Neural progenitor cell (in vitro differentiated cells): ENCODE measurements around the gene FAM78A. TPM values are rescaled to one million over a fixed set of nuclear protein-coding genes. Genes with fewer than 3 reads are reported as not detected.

Source experiments
- DNase-seq: peaks from one replicate; pipeline ENCODE4 v3.0.0-alpha.2; 2016; ENCODE audit warnings: low spot score
- H2AFZ ChIP-seq: fragments of 200-600 bp; sonication (generic); replicated peaks from 2 replicates; pipeline ENCODE4 v1.6.1; 2016; ENCODE audit warnings: antibody characterized with exemption
- H3F3A ChIP-seq: fragments of 200-600 bp; sonication (generic); 2 replicates; pipeline ENCODE4 v1.6.1; 2016; ENCODE audit warnings: antibody characterized with exemption, low read depth
- H3K27ac ChIP-seq: fragments of 200-600 bp; sonication (generic); 2 replicates; pipeline ENCODE4 v1.5.1; 2016; ENCODE audit warnings: mild to moderate bottlenecking
- H3K27me3 ChIP-seq: fragments of 200-600 bp; sonication (generic); 2 replicates; pipeline ENCODE4 v1.6.1; 2016; ENCODE audit warnings: mild to moderate bottlenecking, moderate library complexity
- H3K36me3 ChIP-seq: fragments of 200-600 bp; sonication (generic); 2 replicates; pipeline ENCODE4 v1.5.1; 2016
- H3K4me1 ChIP-seq: fragments of 200-600 bp; sonication (generic); 2 replicates; pipeline ENCODE4 v1.6.1; 2016; ENCODE audit warnings: mixed run types
- H3K4me2 ChIP-seq: fragments of 200-600 bp; sonication (generic); 2 replicates; pipeline ENCODE4 v1.6.1; 2016
- H3K4me3 ChIP-seq: fragments of 200-600 bp; sonication (generic); 2 replicates; pipeline ENCODE4 v1.5.1; 2016
- H3K79me2 ChIP-seq: fragments of 200-600 bp; sonication (generic); 2 replicates; pipeline ENCODE4 v1.6.1; 2016; ENCODE audit warnings: low read depth
- H3K9ac ChIP-seq: fragments of 200-600 bp; sonication (generic); 2 replicates; pipeline ENCODE4 v1.6.1; 2016
- H3K9me3 ChIP-seq: fragments of 200-600 bp; sonication (generic); 2 replicates; pipeline ENCODE4 v1.5.1; 2016; ENCODE audit warnings: low read depth
- H4K20me1 ChIP-seq: fragments of 200-600 bp; sonication (generic); 2 replicates; pipeline ENCODE4 v1.6.1; 2016; ENCODE audit warnings: low read depth
- H3K27ac Mint-ChIP-seq: 3 replicates; pipeline ENCODE4 v1.8.0; 2021; ENCODE audit warnings: mixed read lengths
- H3K27me3 Mint-ChIP-seq: 2 replicates; pipeline ENCODE4 v1.8.0; 2022; ENCODE audit warnings: low read depth, mild to moderate bottlenecking, inconsistent platforms, moderate library complexity, mixed read lengths; ENCODE audit not compliant: insufficient read depth
- H3K36me3 Mint-ChIP-seq: 3 replicates; pipeline ENCODE4 v1.8.0; 2021; ENCODE audit warnings: mixed read lengths
- H3K4me1 Mint-ChIP-seq: 3 replicates; pipeline ENCODE4 v1.8.0; 2021; ENCODE audit warnings: mixed read lengths
- H3K4me3 Mint-ChIP-seq: 3 replicates; pipeline ENCODE4 v1.8.0; 2021; ENCODE audit warnings: mild to moderate bottlenecking, moderate library complexity, mixed read lengths
- H3K9me3 Mint-ChIP-seq: 3 replicates; pipeline ENCODE4 v1.8.0; 2020; ENCODE audit warnings: mixed read lengths
- CTCF ChIP-seq: fragments of 200-600 bp; sonication (generic); IDR thresholded peaks from 2 replicates; pipeline ENCODE4 v1.5.1; 2017; ENCODE audit warnings: antibody characterized with exemption, mild to moderate bottlenecking
- EZH2 ChIP-seq: fragments of 200-600 bp; sonication (generic); IDR thresholded peaks from 2 replicates; pipeline ENCODE4 v1.6.1; 2017; ENCODE audit warnings: antibody characterized with exemption, mild to moderate bottlenecking, moderate library complexity
- EZH2phosphoT487 ChIP-seq: fragments of 200-600 bp; sonication (generic); IDR thresholded peaks from 2 replicates; pipeline ENCODE4 v1.6.1; 2017; ENCODE audit warnings: antibody characterized with exemption
- total RNA-seq: library from RNA; depleted of rRNA; stranded (reverse); fragments of >200 nt; gene quantifications from 2 replicates; pipeline ENCODE4 v1.2.3, GENCODE V29; 2015; ENCODE audit warnings: low replicate concordance

Gene FAM78A
- total RNA-seq, 1 donor from 2014 or later: 0.32 TPM

GRCh38 chr9:131259432-131259898 is 16.8 kb downstream of the FAM78A start:
- Histone ChIP-seq H3K9me3 (no peaks in the 10 kb centered on the region), H3K9ac (no peak overlapping the region), H3K27me3 (no peaks in the 10 kb centered on the region), H3K4me2 (no peak overlapping the region), H3K36me3 (no peaks in the 10 kb centered on the region), H3K27ac (no peak overlapping the region), H4K20me1 (no peaks in the 10 kb centered on the region), H3K4me1 (peaks cover 14% of the 10 kb centered on the region), H3F3A (no peaks in the 10 kb centered on the region), H3K4me3 (no peak overlapping the region), H2AFZ (no peak overlapping the region), H3K79me2 (no peaks in the 10 kb centered on the region)
- TF ChIP-seq EZH2: no peak
- TF ChIP-seq EZH2phosphoT487: no peak
- no peak for TF ChIP-seq CTCF
- Mint-ChIP-seq H3K27ac (peak overlapping the region; percentile 17), H3K4me1 (peaks cover 19% of the 10 kb centered on the region), H3K4me3 (no peak overlapping the region), H3K36me3 (no peaks in the 10 kb centered on the region), H3K27me3 (peaks cover 5% of the 10 kb centered on the region), H3K9me3 (no peaks in the 10 kb centered on the region)
- DNase-seq: no peak

- Histone ChIP-seq H3K4me1 (peaks cover 17% of the 10 kb centered on the region), H3K4me3 (no peak overlapping the region), H3F3A (peaks cover 6% of the 10 kb centered on the region), H3K4me2 (no peak overlapping the region), H3K9ac (no peak overlapping the region), H3K36me3 (no peaks in the 10 kb centered on the region), H4K20me1 (no peaks in the 10 kb centered on the region), H3K27me3 (no peaks in the 10 kb centered on the region), H3K27ac (no peak overlapping the region), H2AFZ (no peak overlapping the region), H3K79me2 (no peaks in the 10 kb centered on the region), H3K9me3 (no peaks in the 10 kb centered on the region)
- Mint-ChIP-seq H3K36me3 (no peaks in the 10 kb centered on the region), H3K9me3 (no peaks in the 10 kb centered on the region), H3K4me3 (no peak overlapping the region), H3K27me3 (peaks cover 5% of the 10 kb centered on the region), H3K27ac (no peak overlapping the region), H3K4me1 (peaks cover 25% of the 10 kb centered on the region)
- no peak for TF ChIP-seq CTCF
- no peak for TF ChIP-seq EZH2phosphoT487
- TF ChIP-seq EZH2: no peak
- DNase-seq: no peak
Observed at GRCh38 chr9:131258698-131259431, 17.4 kb downstream of the FAM78A start.

GRCh38 chr9:131258186-131258585 is 18.1 kb downstream of the FAM78A start:
- H3K27me3 Mint-ChIP-seq: peaks cover 5% of the 10 kb centered on the region
- H3K4me3 Mint-ChIP-seq: no peak overlapping the region
- peaks cover 13% of the 10 kb centered on the region for H3F3A ChIP-seq
- H3K9ac ChIP-seq: no peak overlapping the region
- no peak overlapping the region for H2AFZ ChIP-seq
- H3K4me2 ChIP-seq: no peak overlapping the region
- peaks cover 26% of the 10 kb centered on the region for H3K4me1 Mint-ChIP-seq
- H3K9me3 Mint-ChIP-seq: no peaks in the 10 kb centered on the region
- no peaks in the 10 kb centered on the region for H3K36me3 Mint-ChIP-seq
- H3K4me1 ChIP-seq: peaks cover 17% of the 10 kb centered on the region
- H3K36me3 ChIP-seq: no peaks in the 10 kb centered on the region
- H3K27ac ChIP-seq: no peak overlapping the region
- no peaks in the 10 kb centered on the region for H4K20me1 ChIP-seq
- TF ChIP-seq EZH2: no peak
- TF ChIP-seq CTCF: no peak
- TF ChIP-seq EZH2phosphoT487: no peak
- H3K27ac Mint-ChIP-seq: peak overlapping the region; percentile 53
- no peaks in the 10 kb centered on the region for H3K27me3 ChIP-seq
- no peaks in the 10 kb centered on the region for H3K79me2 ChIP-seq
- no peak overlapping the region for H3K4me3 ChIP-seq
- DNase-seq: no peak
- H3K9me3 ChIP-seq: no peaks in the 10 kb centered on the region
